ENCODE measurements around the gene CUX1. TPM values are rescaled to one million over a fixed set of nuclear protein-coding genes. Genes with fewer than 3 reads are reported as not detected.

CUX1 gene
- total and polyA plus RNA-seq, 2 donors (not counting 1 experiment from before 2014, with no cell fraction given) = 22.7 to 38.1 TPM

GRCh38 chr7:102061354-102061945, 244.0 kb downstream of the CUX1 start:
- Histone ChIP-seq H3K36me3 (ENCODE audit: control insufficient read depth, insufficient read depth, low read length) (no peaks in the 10 kb centered on the region), H3K9me3 (ENCODE audit: control insufficient read depth, insufficient read depth, low read depth, low read length) (no peaks in the 10 kb centered on the region), H2AFZ (ENCODE audit: low read length) (no peak overlapping the region), H3K27ac (ENCODE audit: insufficient read depth, low read length) (no peak overlapping the region), H3K4me1 (ENCODE audit: control insufficient read depth, extremely low read depth, insufficient read depth, low read length) (no peaks in the 10 kb centered on the region), H3K9ac (ENCODE audit: insufficient read depth, low read length) (no peak overlapping the region), H3K79me2 (ENCODE audit: control insufficient read depth, insufficient read depth, low read length) (no peaks in the 10 kb centered on the region), H3K4me3 (replicated peaks in 1 of 4; ENCODE audit: control extremely low read depth in 1 of 4, insufficient read depth in 1 of 4, low read depth in 3 of 4, low read length in 4 of 4) (no peak overlapping the region), H3K4me2 (ENCODE audit: extremely low read depth, insufficient read depth, low read length) (no peak overlapping the region), H3K27me3 (ENCODE audit: control insufficient read depth, insufficient read depth, low read length) (no peaks in the 10 kb centered on the region), H4K20me1 (ENCODE audit: control insufficient read depth, extremely low read depth, insufficient read depth, low read length) (no peaks in the 10 kb centered on the region)
- TF ChIP-seq CTCF (conservative IDR thresholded peaks at IDR 0.05 in 1 of 2, IDR thresholded peaks at IDR 0.05 in 1 of 2; ENCODE audit: low read depth in 1 of 2, low read length in 2 of 2) (no peak), EZH2 (IDR thresholded peaks at IDR 0.05; ENCODE audit: low read length, missing control alignments) (no peak)
- DNase-seq (ENCODE audit: low read depth in 2 of 2) = no peak

- no peak overlapping the region for H3K4me2 ChIP-seq (ENCODE audit: extremely low read depth, insufficient read depth, low read length)
- H3K36me3 ChIP-seq (ENCODE audit: control insufficient read depth, insufficient read depth, low read length) = no peaks in the 10 kb centered on the region
These were observed 244.6 kb downstream of the CUX1 start for GRCh38 chr7:102061981-102062390.

GRCh38 chr7:102063690-102064180, 246.3 kb downstream of the CUX1 start:
- TF ChIP-seq EZH2 (IDR thresholded peaks at IDR 0.05; ENCODE audit: low read length, missing control alignments) (no peak), CTCF (conservative IDR thresholded peaks at IDR 0.05 in 1 of 2, IDR thresholded peaks at IDR 0.05 in 1 of 2; ENCODE audit: low read depth in 1 of 2, low read length in 2 of 2) (no peak)
- Histone ChIP-seq H4K20me1 (ENCODE audit: control insufficient read depth, extremely low read depth, insufficient read depth, low read length) (no peaks in the 10 kb centered on the region), H3K79me2 (ENCODE audit: control insufficient read depth, insufficient read depth, low read length) (no peaks in the 10 kb centered on the region), H3K9me3 (ENCODE audit: control insufficient read depth, insufficient read depth, low read depth, low read length) (no peaks in the 10 kb centered on the region), H3K27me3 (ENCODE audit: control insufficient read depth, insufficient read depth, low read length) (no peaks in the 10 kb centered on the region), H3K27ac (ENCODE audit: insufficient read depth, low read length) (no peak overlapping the region), H3K9ac (ENCODE audit: insufficient read depth, low read length) (no peak overlapping the region), H3K36me3 (ENCODE audit: control insufficient read depth, insufficient read depth, low read length) (no peaks in the 10 kb centered on the region), H3K4me2 (ENCODE audit: extremely low read depth, insufficient read depth, low read length) (no peak overlapping the region), H2AFZ (ENCODE audit: low read length) (no peak overlapping the region), H3K4me1 (ENCODE audit: control insufficient read depth, extremely low read depth, insufficient read depth, low read length) (no peaks in the 10 kb centered on the region), H3K4me3 (replicated peaks in 1 of 4; ENCODE audit: control extremely low read depth in 1 of 4, insufficient read depth in 1 of 4, low read depth in 3 of 4, low read length in 4 of 4) (no peak overlapping the region)
- peak in 1 of 2 donors; percentile 92 for DNase-seq (ENCODE audit: low read depth in 2 of 2)

More at GRCh38 chr7:102061981-102062390, 244.6 kb downstream of the CUX1 start:
- Histone ChIP-seq H3K27me3 (ENCODE audit: control insufficient read depth, insufficient read depth, low read length) (no peaks in the 10 kb centered on the region), H3K27ac (ENCODE audit: insufficient read depth, low read length) (no peak overlapping the region), H3K9me3 (ENCODE audit: control insufficient read depth, insufficient read depth, low read depth, low read length) (no peaks in the 10 kb centered on the region), H3K4me1 (ENCODE audit: control insufficient read depth, extremely low read depth, insufficient read depth, low read length) (no peaks in the 10 kb centered on the region), H3K9ac (ENCODE audit: insufficient read depth, low read length) (no peak overlapping the region), H2AFZ (ENCODE audit: low read length) (no peak overlapping the region), H3K4me3 (replicated peaks in 1 of 4; ENCODE audit: control extremely low read depth in 1 of 4, insufficient read depth in 1 of 4, low read depth in 3 of 4, low read length in 4 of 4) (no peak overlapping the region), H3K79me2 (ENCODE audit: control insufficient read depth, insufficient read depth, low read length) (no peaks in the 10 kb centered on the region), H4K20me1 (ENCODE audit: control insufficient read depth, extremely low read depth, insufficient read depth, low read length) (no peaks in the 10 kb centered on the region)
- no peak for DNase-seq (ENCODE audit: low read depth in 2 of 2)
- no peak for TF ChIP-seq CTCF (conservative IDR thresholded peaks at IDR 0.05 in 1 of 2, IDR thresholded peaks at IDR 0.05 in 1 of 2; ENCODE audit: low read depth in 1 of 2, low read length in 2 of 2)
- TF ChIP-seq EZH2 (IDR thresholded peaks at IDR 0.05; ENCODE audit: low read length, missing control alignments) = no peak

Data from fibroblast of lung (primary cell).